ENCODE results near the gene UBTD2.
"Not testable (repeated sequence)": the region's sequence is repeated elsewhere in the genome, so short reads cannot be mapped to it uniquely, and the experiment has no call there.

DNA sequence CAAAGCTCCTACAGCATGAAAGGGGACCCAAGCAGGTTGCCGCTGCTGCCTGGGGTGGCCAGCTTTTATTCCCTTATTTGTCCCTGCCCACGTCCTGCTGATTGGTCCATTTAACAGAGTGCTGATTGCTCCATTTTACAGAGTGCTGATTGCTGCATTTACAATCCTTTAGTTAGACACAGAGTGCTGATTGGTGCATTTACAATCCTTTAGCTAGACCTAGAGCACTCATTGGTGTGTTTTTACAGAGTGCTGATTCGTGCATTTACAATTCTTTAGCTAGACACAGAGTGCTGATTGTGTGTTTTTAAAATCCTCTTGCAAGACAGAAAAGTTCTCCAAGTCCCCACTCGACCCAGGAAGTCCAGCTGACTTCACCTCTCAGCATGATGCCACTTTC lies 85.8 kb downstream of the UBTD2 start:
- TF ChIP-seq POLR2A, POLR2AphosphoS5 (IDR thresholded peaks at IDR 0.05): not testable (repeated sequence)
- TF ChIP-seq, protein P1, sequence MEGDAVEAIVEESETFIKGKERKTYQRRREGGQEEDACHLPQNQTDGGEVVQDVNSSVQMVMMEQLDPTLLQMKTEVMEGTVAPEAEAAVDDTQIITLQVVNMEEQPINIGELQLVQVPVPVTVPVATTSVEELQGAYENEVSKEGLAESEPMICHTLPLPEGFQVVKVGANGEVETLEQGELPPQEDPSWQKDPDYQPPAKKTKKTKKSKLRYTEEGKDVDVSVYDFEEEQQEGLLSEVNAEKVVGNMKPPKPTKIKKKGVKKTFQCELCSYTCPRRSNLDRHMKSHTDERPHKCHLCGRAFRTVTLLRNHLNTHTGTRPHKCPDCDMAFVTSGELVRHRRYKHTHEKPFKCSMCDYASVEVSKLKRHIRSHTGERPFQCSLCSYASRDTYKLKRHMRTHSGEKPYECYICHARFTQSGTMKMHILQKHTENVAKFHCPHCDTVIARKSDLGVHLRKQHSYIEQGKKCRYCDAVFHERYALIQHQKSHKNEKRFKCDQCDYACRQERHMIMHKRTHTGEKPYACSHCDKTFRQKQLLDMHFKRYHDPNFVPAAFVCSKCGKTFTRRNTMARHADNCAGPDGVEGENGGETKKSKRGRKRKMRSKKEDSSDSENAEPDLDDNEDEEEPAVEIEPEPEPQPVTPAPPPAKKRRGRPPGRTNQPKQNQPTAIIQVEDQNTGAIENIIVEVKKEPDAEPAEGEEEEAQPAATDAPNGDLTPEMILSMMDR (IDR thresholded peaks at IDR 0.05 in 8 of 11, conservative IDR thresholded peaks at IDR 0.05 in 3 of 11), result not testable (repeated sequence)
